Colonic mucosa (tissue), 4 donors: ENCODE results near the gene UBE3B. TPM values are rescaled to one million over a fixed set of nuclear protein-coding genes. Genes with fewer than 3 reads are reported as not detected.

Experiments
- DNase-seq: peaks from one replicate; pipeline ENCODE4 v3.0.0-alpha.2; 2020
- H3K27ac ChIP-seq: fragments of 200-600 bp; one replicate; pipeline ENCODE4 v1.8.0; 2021
- H3K27me3 ChIP-seq: fragments of 200-600 bp; one replicate; pipeline ENCODE4 v1.8.0; 2021
- H3K36me3 ChIP-seq: fragments of 200-600 bp; one replicate; pipeline ENCODE4 v1.8.0; 2021
- H3K4me1 ChIP-seq: fragments of 200-600 bp; one replicate; pipeline ENCODE4 v1.8.0; 2021; ENCODE audit warnings: mild to moderate bottlenecking
- H3K4me3 ChIP-seq: fragments of 200-600 bp; one replicate; pipeline ENCODE4 v1.8.0; 2021
- H3K9ac ChIP-seq, 2 donors: one replicate each; pipeline ENCODE4 v1.7.0; 2013; ENCODE audit warnings: control low read depth in 2 of 2, low read depth in 2 of 2, low read length in 2 of 2
- H3K9me3 ChIP-seq: fragments of 200-600 bp; one replicate; pipeline ENCODE4 v1.8.0; 2021
- CTCF ChIP-seq: fragments of 200-600 bp; IDR thresholded peaks from one replicate; pipeline ENCODE4 v1.8.0; 2022; ENCODE audit warnings: antibody characterized with exemption, mild to moderate bottlenecking
- intact Hi-C: fragments of 100-400 bp; cut with DNase I; formaldehyde crosslinking; loops from one replicate; pipeline ENCODE4 v1.14.1; 2022
- total RNA-seq, 2 donors: library from RNA; stranded (reverse); fragmentation: NEBNext Ultra II Directional in 1 of 2; extraction: Animal tissue kit (Norgen Biotek cat#: 25700) in 1 of 2; gene quantifications; one replicate each; pipeline ENCODE4 v1.2.1, GENCODE V29; 2021
- donor health status: healthy.
- donor health status: DM: no; HTN: no; CAD: no.
- donor health status: DM: no; HTN: no; CAD: no.

Gene UBE3B
- total RNA-seq, 2 donors from 2014 or later = 44.6 to 52.0 TPM

- intact Hi-C loops = no loop called here
- Histone ChIP-seq H3K9me3 (no peaks in the 10 kb centered on the region), H3K9ac (peak overlapping the region in 1 of 2 donors; percentile 37), H3K4me3 (no peak overlapping the region), H3K4me1 (peaks cover 41% of the 10 kb centered on the region), H3K36me3 (no peaks in the 10 kb centered on the region), H3K27me3 (no peaks in the 10 kb centered on the region), H3K27ac (peak overlapping the region; percentile 81)
- peak; percentile 70 for DNase-seq
- no peak for TF ChIP-seq CTCF
These were observed 30.6 kb upstream of the UBE3B start for GRCh38 chr12:109446869-109447268.

GRCh38 chr12:109447482-109447881 is 30.0 kb upstream of the UBE3B start:
- intact Hi-C loops = no loop called here
- peaks cover 41% of the 10 kb centered on the region for H3K4me1 ChIP-seq
- no peak for DNase-seq
- no peak overlapping the region for H3K4me3 ChIP-seq
- H3K36me3 ChIP-seq = peaks cover under 1% of the 10 kb centered on the region
- H3K9ac ChIP-seq = peak overlapping the region in 1 of 2 donors; percentile 37
- H3K27ac ChIP-seq = peak overlapping the region; percentile 81
- no peak for TF ChIP-seq CTCF
- no peaks in the 10 kb centered on the region for H3K27me3 ChIP-seq
- no peaks in the 10 kb centered on the region for H3K9me3 ChIP-seq

GRCh38 chr12:109448272-109448671 is 29.2 kb upstream of the UBE3B start:
- intact Hi-C loops = no loop called here
- H3K36me3 ChIP-seq = peaks cover 7% of the 10 kb centered on the region
- H3K4me1 ChIP-seq = peaks cover 41% of the 10 kb centered on the region
- peak; percentile 52 for DNase-seq
- no peak for TF ChIP-seq CTCF
- peak overlapping the region; percentile 81 for H3K27ac ChIP-seq
- peak overlapping the region in 1 of 2 donors; percentile 62 for H3K9ac ChIP-seq
- no peaks in the 10 kb centered on the region for H3K9me3 ChIP-seq
- H3K4me3 ChIP-seq = no peak overlapping the region
- no peaks in the 10 kb centered on the region for H3K27me3 ChIP-seq

- peaks cover 11% of the 10 kb centered on the region for H3K36me3 ChIP-seq
- H3K9ac ChIP-seq = peak overlapping the region in 1 of 2 donors; percentile 62
- no peaks in the 10 kb centered on the region for H3K9me3 ChIP-seq
- peak; percentile 41 for DNase-seq
- H3K4me3 ChIP-seq = no peak overlapping the region
- no peak for TF ChIP-seq CTCF
- peaks cover 41% of the 10 kb centered on the region for H3K4me1 ChIP-seq
- intact Hi-C loops = no loop called here
- H3K27me3 ChIP-seq = no peaks in the 10 kb centered on the region
- peak overlapping the region; percentile 81 for H3K27ac ChIP-seq
These were observed 28.6 kb upstream of the UBE3B start for GRCh38 chr12:109448707-109449390.

GRCh38 chr12:109449845-109450532 is 27.4 kb upstream of the UBE3B start:
- peak overlapping the region; percentile 81 for H3K27ac ChIP-seq
- no peaks in the 10 kb centered on the region for H3K27me3 ChIP-seq
- intact Hi-C loops = no loop called here
- H3K4me3 ChIP-seq = no peak overlapping the region
- DNase-seq = peak; percentile 52
- no peak for TF ChIP-seq CTCF
- H3K36me3 ChIP-seq = peaks cover 22% of the 10 kb centered on the region
- peaks cover 35% of the 10 kb centered on the region for H3K4me1 ChIP-seq
- peak overlapping the region in 1 of 2 donors; percentile 61 for H3K9ac ChIP-seq
- H3K9me3 ChIP-seq = no peaks in the 10 kb centered on the region
